HG03060 (cell line): ENCODE measurements around the gene KIF20B.
"Not testable (repeated sequence)": the region's sequence is repeated elsewhere in the genome, so short reads cannot be mapped to it uniquely, and the experiment has no call there.

ENCODE experiments used
- ATAC-seq: cut with Tn5 transposase; IDR thresholded peaks from one replicate; pipeline ENCODE4 v1.9.1; 2021; ENCODE audit warnings: low read depth, moderate number of reproducible peaks; ENCODE audit not compliant: unreplicated experiment

KIF20B gene

GRCh38 chr10:89763671-89764070, 62.3 kb downstream of the KIF20B start:
- ATAC-seq, result not testable (repeated sequence)

GRCh38 chr10:89771684-89772083, 70.3 kb downstream of the KIF20B start:
- no peak for ATAC-seq

- no peak for ATAC-seq
These were observed 71.7 kb downstream of the KIF20B start for GRCh38 chr10:89773081-89773480.

- ATAC-seq, result no peak
These were observed 75.3 kb downstream of the KIF20B start for GRCh38 chr10:89776665-89777064.

GRCh38 chr10:89782470-89782869, 81.1 kb downstream of the KIF20B start:
- no peak for ATAC-seq

- no peak for ATAC-seq
These were observed 82.0 kb downstream of the KIF20B start for GRCh38 chr10:89783406-89783805.

GRCh38 chr10:89785095-89785494, 83.7 kb downstream of the KIF20B start:
- ATAC-seq, result no peak

- ATAC-seq, result no peak
These were observed 87.9 kb downstream of the KIF20B start for GRCh38 chr10:89789188-89789877.

- ATAC-seq, result no peak
These were observed 90.8 kb downstream of the KIF20B start for GRCh38 chr10:89792187-89792586.

- ATAC-seq, result no peak
These were observed 92.4 kb downstream of the KIF20B start for GRCh38 chr10:89793649-89794254.

- ATAC-seq, result no peak
These were observed 94.5 kb downstream of the KIF20B start for GRCh38 chr10:89795840-89796239.

- ATAC-seq, result no peak
These were observed 96.7 kb downstream of the KIF20B start for GRCh38 chr10:89798092-89798491.

GRCh38 chr10:89799573-89799972, 98.2 kb downstream of the KIF20B start:
- ATAC-seq, result no peak

GRCh38 chr10:89805599-89806013, 104.2 kb downstream of the KIF20B start:
- ATAC-seq, result peak; percentile 87

GRCh38 chr10:89808842-89809241, 107.5 kb downstream of the KIF20B start:
- ATAC-seq, result no peak

GRCh38 chr10:89809766-89810165, 108.4 kb downstream of the KIF20B start:
- ATAC-seq, result no peak

- no peak for ATAC-seq
These were observed 109.6 kb downstream of the KIF20B start for GRCh38 chr10:89810908-89811525.

GRCh38 chr10:89813546-89813945, 112.2 kb downstream of the KIF20B start:
- ATAC-seq, result no peak

GRCh38 chr10:89814278-89814677, 112.9 kb downstream of the KIF20B start:
- no peak for ATAC-seq

GRCh38 chr10:89815049-89815853, 113.9 kb downstream of the KIF20B start:
- no peak for ATAC-seq

- ATAC-seq, result not testable (repeated sequence)
These were observed 117.6 kb downstream of the KIF20B start for GRCh38 chr10:89819008-89819407.
